Right forelimb (tissue), 1 donor: ENCODE data around the gene CD109.
"Not testable (repeated sequence)": the region's sequence is repeated elsewhere in the genome, so short reads cannot be mapped to it uniquely, and the experiment has no call there.

ENCODE experiments used
- DNase-seq: peaks from one replicate; pipeline ENCODE4 v3.0.0-alpha.2; 2018

The CD109 gene

GRCh38 chr6:73690056-73690455, 5.9 kb upstream of the CD109 start:
- DNase-seq = no peak

GRCh38 chr6:73691512-73691911, 4.5 kb upstream of the CD109 start:
- DNase-seq = no peak

- DNase-seq = peak; percentile 60
These were observed 1.1 kb upstream of the CD109 start for GRCh38 chr6:73694711-73695411.

- no peak for DNase-seq
These were observed 1.1 kb downstream of the CD109 start for GRCh38 chr6:73696966-73697655.

GRCh38 chr6:73699676-73700459, 3.9 kb downstream of the CD109 start:
- DNase-seq = no peak

- DNase-seq = no peak
These were observed 6.4 kb downstream of the CD109 start for GRCh38 chr6:73702444-73702843.

GRCh38 chr6:73703466-73703865, 7.5 kb downstream of the CD109 start:
- DNase-seq = no peak

GRCh38 chr6:73704260-73704659, 8.3 kb downstream of the CD109 start:
- no peak for DNase-seq

- DNase-seq = no peak
These were observed 8.8 kb downstream of the CD109 start for GRCh38 chr6:73704798-73705197.

GRCh38 chr6:73706971-73707370, 11.0 kb downstream of the CD109 start:
- DNase-seq = no peak

- DNase-seq = no peak
These were observed 14.5 kb downstream of the CD109 start for GRCh38 chr6:73710470-73710869.

GRCh38 chr6:73710948-73711347, 14.9 kb downstream of the CD109 start:
- DNase-seq = no peak

GRCh38 chr6:73712535-73713173, 16.7 kb downstream of the CD109 start:
- DNase-seq = no peak

- DNase-seq = no peak
These were observed 17.6 kb downstream of the CD109 start for GRCh38 chr6:73713426-73714147.

GRCh38 chr6:73715111-73715508, 19.1 kb downstream of the CD109 start:
- not testable (repeated sequence) for DNase-seq

- DNase-seq = no peak
These were observed 23.0 kb downstream of the CD109 start for GRCh38 chr6:73719046-73719445.

GRCh38 chr6:73722318-73723060, 26.5 kb downstream of the CD109 start:
- no peak for DNase-seq

- DNase-seq = not testable (repeated sequence)
These were observed 27.5 kb downstream of the CD109 start for GRCh38 chr6:73723480-73723879.

- no peak for DNase-seq
These were observed 28.4 kb downstream of the CD109 start for GRCh38 chr6:73724389-73724788.

- not testable (repeated sequence) for DNase-seq
These were observed 29.2 kb downstream of the CD109 start for GRCh38 chr6:73725192-73725591.

GRCh38 chr6:73727114-73727513, 31.1 kb downstream of the CD109 start:
- DNase-seq = no peak
